ENCODE data around the gene EMP3.

DNA sequence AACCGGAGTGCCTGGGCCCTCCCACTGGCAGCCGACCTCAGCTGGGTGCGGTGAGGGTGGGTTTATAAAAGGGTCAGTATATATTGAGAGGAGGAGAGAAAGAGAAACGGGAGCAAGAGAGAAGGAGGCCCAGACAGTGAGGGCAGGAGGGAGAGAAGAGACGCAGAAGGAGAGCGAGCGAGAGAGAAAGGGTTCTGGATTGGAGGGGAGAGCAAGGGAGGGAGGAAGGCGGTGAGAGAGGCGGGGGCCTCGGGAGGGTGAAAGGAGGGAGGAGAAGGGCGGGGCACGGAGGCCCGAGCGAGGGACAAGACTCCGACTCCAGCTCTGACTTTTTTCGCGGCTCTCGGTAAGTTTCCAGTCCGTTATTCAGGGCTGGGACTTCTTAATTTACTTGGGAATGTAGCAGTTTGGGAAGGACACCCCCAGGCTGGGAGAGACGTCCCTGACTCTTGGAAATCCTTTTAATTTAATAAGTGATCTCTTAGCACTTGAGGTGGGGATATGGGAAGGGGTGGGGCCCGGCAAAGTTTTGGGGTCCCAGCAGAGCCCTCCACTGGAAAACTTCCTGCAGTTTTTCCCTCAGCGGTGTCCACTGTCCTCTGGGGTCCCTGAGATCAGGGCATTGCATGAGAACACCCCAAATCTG is at the start of gene EMP3:
- no peak for TF ChIP-seq HOXA7 (CRISPR knock-in tag; IDR thresholded peaks at IDR 0.05)
- no peak for TF ChIP-seq REPIN1 (CRISPR knock-in tag; IDR thresholded peaks at IDR 0.05; ENCODE audit: borderline replicate concordance, low read depth)
